ENCODE data around the gene ETAA1. TPM values are rescaled to one million over a fixed set of nuclear protein-coding genes. Genes with fewer than 3 reads are reported as not detected.
A peak's percentile ranks its signal among the peaks of the same experiment; 100 is the strongest.

Gene ETAA1
- total and polyA plus RNA-seq, 2 of the 13 experiments (the other 11 are each of a cell fraction or from before 2014, with no cell fraction given), result 9.1 to 16.2 TPM

DNA sequence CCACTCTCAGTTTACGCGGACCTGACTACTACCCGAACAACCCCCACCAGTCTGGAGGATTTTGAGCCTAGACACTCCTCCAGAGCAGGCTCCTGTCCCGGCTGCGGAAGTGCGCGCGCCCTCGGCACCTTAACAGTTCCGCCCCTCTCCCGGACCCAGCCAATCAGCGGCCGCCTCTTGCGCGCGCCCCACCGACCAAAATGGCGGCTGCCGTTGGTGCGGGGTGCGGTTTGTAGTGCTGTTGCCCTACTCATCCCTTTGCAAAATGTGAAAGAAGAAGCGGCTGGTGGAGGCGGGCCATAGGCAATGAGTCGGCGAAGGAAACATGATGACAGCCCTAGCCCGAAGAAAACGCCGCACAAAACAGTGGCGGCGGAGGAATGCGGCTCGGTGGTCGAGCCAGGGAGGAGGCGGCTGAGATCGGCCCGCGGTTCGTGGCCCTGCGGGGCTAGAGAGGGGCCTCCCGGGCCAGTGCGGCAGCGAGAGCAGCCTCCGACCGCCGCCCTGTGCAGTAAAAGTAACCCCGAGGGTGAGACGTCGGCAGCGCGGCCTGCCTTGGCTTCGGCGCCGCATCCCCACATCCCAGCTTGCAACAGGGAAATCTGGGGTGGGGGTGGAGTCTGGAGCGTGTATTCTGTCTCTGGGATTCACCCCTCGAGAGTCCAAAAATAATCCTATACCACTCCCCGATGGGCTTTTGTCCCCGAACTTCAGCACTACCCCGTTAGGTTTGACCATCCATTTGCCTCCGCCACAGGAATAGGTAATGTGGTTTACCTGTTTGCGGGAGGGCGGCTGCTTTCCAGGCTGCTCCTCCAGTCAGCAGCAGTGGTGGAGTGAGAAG is at the start of gene ETAA1 (continued):
- TF ChIP-seq, protein P1, sequence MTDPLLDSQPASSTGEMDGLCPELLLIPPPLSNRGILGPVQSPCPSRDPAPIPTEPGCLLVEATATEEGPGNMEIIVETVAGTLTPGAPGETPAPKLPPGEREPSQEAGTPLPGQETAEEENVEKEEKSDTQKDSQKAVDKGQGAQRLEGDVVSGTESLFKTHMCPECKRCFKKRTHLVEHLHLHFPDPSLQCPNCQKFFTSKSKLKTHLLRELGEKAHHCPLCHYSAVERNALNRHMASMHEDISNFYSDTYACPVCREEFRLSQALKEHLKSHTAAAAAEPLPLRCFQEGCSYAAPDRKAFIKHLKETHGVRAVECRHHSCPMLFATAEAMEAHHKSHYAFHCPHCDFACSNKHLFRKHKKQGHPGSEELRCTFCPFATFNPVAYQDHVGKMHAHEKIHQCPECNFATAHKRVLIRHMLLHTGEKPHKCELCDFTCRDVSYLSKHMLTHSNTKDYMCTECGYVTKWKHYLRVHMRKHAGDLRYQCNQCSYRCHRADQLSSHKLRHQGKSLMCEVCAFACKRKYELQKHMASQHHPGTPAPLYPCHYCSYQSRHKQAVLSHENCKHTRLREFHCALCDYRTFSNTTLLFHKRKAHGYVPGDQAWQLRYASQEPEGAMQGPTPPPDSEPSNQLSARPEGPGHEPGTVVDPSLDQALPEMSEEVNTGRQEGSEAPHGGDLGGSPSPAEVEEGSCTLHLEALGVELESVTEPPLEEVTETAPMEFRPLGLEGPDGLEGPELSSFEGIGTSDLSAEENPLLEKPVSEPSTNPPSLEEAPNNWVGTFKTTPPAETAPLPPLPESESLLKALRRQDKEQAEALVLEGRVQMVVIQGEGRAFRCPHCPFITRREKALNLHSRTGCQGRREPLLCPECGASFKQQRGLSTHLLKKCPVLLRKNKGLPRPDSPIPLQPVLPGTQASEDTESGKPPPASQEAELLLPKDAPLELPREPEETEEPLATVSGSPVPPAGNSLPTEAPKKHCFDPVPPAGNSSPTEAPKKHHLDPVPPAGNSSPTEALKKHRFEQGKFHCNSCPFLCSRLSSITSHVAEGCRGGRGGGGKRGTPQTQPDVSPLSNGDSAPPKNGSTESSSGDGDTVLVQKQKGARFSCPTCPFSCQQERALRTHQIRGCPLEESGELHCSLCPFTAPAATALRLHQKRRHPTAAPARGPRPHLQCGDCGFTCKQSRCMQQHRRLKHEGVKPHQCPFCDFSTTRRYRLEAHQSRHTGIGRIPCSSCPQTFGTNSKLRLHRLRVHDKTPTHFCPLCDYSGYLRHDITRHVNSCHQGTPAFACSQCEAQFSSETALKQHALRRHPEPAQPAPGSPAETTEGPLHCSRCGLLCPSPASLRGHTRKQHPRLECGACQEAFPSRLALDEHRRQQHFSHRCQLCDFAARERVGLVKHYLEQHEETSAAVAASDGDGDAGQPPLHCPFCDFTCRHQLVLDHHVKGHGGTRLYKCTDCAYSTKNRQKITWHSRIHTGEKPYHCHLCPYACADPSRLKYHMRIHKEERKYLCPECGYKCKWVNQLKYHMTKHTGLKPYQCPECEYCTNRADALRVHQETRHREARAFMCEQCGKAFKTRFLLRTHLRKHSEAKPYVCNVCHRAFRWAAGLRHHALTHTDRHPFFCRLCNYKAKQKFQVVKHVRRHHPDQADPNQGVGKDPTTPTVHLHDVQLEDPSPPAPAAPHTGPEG (CRISPR knock-in tag; IDR thresholded peaks at IDR 0.05), result no peak
- TF ChIP-seq, protein P2, sequence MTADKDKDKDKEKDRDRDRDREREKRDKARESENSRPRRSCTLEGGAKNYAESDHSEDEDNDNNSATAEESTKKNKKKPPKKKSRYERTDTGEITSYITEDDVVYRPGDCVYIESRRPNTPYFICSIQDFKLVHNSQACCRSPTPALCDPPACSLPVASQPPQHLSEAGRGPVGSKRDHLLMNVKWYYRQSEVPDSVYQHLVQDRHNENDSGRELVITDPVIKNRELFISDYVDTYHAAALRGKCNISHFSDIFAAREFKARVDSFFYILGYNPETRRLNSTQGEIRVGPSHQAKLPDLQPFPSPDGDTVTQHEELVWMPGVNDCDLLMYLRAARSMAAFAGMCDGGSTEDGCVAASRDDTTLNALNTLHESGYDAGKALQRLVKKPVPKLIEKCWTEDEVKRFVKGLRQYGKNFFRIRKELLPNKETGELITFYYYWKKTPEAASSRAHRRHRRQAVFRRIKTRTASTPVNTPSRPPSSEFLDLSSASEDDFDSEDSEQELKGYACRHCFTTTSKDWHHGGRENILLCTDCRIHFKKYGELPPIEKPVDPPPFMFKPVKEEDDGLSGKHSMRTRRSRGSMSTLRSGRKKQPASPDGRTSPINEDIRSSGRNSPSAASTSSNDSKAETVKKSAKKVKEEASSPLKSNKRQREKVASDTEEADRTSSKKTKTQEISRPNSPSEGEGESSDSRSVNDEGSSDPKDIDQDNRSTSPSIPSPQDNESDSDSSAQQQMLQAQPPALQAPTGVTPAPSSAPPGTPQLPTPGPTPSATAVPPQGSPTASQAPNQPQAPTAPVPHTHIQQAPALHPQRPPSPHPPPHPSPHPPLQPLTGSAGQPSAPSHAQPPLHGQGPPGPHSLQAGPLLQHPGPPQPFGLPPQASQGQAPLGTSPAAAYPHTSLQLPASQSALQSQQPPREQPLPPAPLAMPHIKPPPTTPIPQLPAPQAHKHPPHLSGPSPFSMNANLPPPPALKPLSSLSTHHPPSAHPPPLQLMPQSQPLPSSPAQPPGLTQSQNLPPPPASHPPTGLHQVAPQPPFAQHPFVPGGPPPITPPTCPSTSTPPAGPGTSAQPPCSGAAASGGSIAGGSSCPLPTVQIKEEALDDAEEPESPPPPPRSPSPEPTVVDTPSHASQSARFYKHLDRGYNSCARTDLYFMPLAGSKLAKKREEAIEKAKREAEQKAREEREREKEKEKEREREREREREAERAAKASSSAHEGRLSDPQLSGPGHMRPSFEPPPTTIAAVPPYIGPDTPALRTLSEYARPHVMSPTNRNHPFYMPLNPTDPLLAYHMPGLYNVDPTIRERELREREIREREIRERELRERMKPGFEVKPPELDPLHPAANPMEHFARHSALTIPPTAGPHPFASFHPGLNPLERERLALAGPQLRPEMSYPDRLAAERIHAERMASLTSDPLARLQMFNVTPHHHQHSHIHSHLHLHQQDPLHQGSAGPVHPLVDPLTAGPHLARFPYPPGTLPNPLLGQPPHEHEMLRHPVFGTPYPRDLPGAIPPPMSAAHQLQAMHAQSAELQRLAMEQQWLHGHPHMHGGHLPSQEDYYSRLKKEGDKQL (CRISPR knock-in tag; IDR thresholded peaks at IDR 0.05; ENCODE audit: low read depth), result no peak
- TF ChIP-seq ZNF337 (CRISPR knock-in tag; IDR thresholded peaks at IDR 0.05; ENCODE audit: borderline replicate concordance, low read depth), result no peak
- TF ChIP-seq, protein P3, sequence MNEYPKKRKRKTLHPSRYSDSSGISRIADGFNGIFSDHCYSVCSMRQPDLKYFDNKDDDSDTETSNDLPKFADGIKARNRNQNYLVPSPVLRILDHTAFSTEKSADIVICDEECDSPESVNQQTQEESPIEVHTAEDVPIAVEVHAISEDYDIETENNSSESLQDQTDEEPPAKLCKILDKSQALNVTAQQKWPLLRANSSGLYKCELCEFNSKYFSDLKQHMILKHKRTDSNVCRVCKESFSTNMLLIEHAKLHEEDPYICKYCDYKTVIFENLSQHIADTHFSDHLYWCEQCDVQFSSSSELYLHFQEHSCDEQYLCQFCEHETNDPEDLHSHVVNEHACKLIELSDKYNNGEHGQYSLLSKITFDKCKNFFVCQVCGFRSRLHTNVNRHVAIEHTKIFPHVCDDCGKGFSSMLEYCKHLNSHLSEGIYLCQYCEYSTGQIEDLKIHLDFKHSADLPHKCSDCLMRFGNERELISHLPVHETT (CRISPR knock-in tag; conservative IDR thresholded peaks at IDR 0.05), result no peak
- no peak for TF ChIP-seq JARID2 (CRISPR knock-in tag; IDR thresholded peaks at IDR 0.05; ENCODE audit: insufficient replicate concordance)
- TF ChIP-seq ZNF225 (CRISPR knock-in tag; IDR thresholded peaks at IDR 0.05), result 0 out of 2 replicates have a peak, but pooled peaks have one; percentile 47
- TF ChIP-seq GZF1 (CRISPR knock-in tag; IDR thresholded peaks at IDR 0.05), result peak; percentile 76; the same call in 1 of the 2 replicates
- TF ChIP-seq MBNL3 (CRISPR knock-in tag; conservative IDR thresholded peaks at IDR 0.05), result no peak
- TF ChIP-seq ZNF567 (CRISPR knock-in tag; IDR thresholded peaks at IDR 0.05; ENCODE audit: borderline replicate concordance), result 0 out of 2 replicates have a peak, but pooled peaks have one; percentile 47
- TF ChIP-seq FOXK2 (IDR thresholded peaks at IDR 0.05), result no peak
- no peak for TF ChIP-seq MLLT10 (CRISPR knock-in tag; IDR thresholded peaks at IDR 0.05)
- TF ChIP-seq GPN1 (CRISPR knock-in tag; IDR thresholded peaks at IDR 0.05; ENCODE audit: borderline replicate concordance), result no peak
- TF ChIP-seq, protein P4, sequence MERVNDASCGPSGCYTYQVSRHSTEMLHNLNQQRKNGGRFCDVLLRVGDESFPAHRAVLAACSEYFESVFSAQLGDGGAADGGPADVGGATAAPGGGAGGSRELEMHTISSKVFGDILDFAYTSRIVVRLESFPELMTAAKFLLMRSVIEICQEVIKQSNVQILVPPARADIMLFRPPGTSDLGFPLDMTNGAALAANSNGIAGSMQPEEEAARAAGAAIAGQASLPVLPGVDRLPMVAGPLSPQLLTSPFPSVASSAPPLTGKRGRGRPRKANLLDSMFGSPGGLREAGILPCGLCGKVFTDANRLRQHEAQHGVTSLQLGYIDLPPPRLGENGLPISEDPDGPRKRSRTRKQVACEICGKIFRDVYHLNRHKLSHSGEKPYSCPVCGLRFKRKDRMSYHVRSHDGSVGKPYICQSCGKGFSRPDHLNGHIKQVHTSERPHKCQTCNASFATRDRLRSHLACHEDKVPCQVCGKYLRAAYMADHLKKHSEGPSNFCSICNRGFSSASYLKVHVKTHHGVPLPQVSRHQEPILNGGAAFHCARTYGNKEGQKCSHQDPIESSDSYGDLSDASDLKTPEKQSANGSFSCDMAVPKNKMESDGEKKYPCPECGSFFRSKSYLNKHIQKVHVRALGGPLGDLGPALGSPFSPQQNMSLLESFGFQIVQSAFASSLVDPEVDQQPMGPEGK (CRISPR knock-in tag; IDR thresholded peaks at IDR 0.05), result peak; percentile 56
- TF ChIP-seq ZNF546 (CRISPR knock-in tag; conservative IDR thresholded peaks at IDR 0.05), result no peak

All from HepG2 (cell line).